CD4-positive, alpha-beta T cell treated with Interferon alpha-2 for 1 hour (primary cell): ENCODE measurements around the gene EXO1.
"Not testable (repeated sequence)": the region's sequence is repeated elsewhere in the genome, so short reads cannot be mapped to it uniquely, and the experiment has no call there.

Experiments
- DNase-seq, 2 donors: peaks; one replicate each; pipeline ENCODE4 v3.0.0-alpha.2; 2020 to 2022

The EXO1 gene

GRCh38 chr1:241847796-241848685 is at the start of gene EXO1:
TSS of gene EXO1 (plus strand) at chr1:241848204. CDS start at chr1:241850426, 2,222 bp downstream.
- peak; percentile 89 to 90 for DNase-seq

DNA sequence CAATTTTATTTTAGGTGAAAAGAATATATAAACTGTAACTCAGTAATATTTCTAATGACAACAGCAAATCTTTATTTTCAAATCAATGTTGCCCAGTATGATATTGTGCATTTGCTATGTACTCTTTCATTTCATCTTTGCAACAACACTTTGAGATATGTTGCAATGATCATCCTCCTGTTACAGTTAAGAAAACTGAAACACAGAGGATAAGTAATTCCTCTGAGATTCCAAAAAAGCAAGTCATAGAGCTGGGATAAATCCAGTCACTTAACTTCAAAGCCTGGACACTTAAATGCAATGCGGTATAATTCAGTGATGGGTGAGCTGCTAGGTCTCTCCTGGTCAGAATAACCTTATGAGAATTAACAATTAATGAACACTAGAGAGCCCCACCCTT is 48.6 kb upstream of the EXO1 start:
- no peak for DNase-seq

- no peak for DNase-seq
These were observed 47.4 kb upstream of the EXO1 start for GRCh38 chr1:241800640-241801039.

DNA sequence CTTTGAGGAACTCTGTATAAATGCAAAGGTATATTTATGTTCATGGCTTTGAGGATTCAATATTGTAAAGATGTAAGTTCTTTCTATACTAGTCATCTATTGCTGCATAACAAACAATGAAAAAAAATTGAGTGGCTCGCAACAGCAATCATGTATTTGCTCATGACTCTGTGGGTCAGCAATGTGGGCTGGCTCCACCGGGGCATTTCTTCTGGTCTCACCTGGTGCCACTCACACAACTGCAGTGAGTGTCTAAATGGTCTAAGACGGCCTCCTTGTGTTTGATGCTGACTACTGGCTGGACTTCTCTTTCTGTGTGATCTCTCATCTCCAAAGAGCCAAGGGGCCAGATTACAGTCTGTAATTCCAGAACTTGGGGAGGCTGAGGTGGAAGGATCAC is 45.1 kb upstream of the EXO1 start:
- DNase-seq: no peak

DNA sequence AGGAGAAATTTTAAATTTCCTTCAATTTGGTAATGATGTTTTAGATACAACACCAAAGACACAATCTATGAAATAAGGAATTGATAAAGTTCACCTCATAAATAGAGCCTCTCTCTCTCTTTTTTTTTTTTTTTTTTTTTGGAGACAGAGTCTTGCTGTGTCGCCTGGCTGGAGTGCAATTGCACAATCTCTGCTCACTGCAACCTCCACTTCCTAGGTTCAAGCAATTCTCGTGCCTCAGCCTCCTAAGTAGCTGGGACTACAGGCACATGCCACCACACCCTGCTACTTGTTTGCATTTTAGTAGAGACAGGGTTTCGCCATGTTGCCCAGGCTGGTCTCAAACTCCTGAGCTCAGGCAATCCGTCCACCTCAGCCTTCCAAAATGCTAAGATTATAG is 43.3 kb upstream of the EXO1 start:
- DNase-seq: not testable (repeated sequence)

DNA sequence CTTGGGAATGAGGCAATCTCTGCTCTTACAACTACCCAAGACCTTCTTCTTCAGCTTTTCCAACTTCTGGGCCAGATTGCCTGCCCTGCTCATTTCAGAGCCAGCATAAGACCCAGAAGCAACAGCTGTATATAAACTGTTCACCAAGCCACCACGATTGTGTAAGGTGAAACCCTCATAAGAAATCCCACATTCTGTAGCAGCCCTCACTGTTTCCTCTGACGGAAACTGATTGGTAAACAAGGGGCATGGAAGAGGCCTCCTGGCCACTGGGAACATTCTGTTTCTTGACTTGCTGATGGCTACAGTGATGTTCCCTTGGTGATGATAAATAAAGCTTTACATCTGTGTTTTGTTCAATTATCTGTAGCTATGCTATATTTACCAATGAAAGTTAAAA is 39.7 kb upstream of the EXO1 start:
- DNase-seq: no peak

GRCh38 chr1:241810769-241811405 is 37.1 kb upstream of the EXO1 start:
- DNase-seq: no peak

- no peak for DNase-seq
These were observed 34.2 kb upstream of the EXO1 start for GRCh38 chr1:241813768-241814320.

DNA sequence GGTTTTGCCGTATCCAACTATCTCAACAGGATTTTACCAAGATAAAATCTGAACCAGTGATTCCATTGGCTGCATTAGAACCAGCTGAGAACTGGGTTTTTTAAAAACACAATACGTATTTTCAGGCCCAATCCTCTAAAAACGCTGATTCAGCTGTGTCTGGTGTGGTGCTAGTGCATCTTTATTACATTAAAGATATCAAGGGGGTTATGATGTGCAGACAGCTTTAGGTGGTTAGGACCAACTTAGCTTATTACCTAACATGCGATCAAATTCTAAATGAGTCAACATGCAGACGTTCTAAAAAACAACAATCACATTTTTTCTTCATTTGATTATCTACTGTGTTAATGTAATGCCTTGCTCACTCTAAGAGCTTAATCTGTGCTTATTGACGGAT is 32.0 kb upstream of the EXO1 start:
- DNase-seq: no peak

DNA sequence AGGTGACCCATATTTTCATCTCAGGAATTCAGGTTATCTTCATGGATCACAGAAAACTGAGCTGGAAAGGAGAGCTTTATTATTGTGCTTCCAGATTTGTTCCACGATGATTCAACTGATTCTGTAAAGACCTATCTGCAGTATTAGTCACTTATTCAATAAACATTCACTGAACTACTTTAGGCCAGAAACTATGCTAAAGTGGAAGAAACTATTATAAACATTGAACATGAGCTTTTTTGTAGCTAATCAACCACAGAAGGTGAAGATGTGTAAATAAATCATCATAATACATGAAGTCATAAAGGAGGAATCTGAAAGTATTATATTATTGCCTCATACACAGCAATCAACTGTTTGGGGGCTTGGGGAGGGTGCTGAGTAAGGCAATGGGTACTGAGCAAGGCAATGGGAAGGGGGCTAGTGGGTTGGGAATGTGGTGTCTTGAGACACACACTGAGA is 30.6 kb upstream of the EXO1 start:
- DNase-seq: no peak

GRCh38 chr1:241817956-241818612 is 29.9 kb upstream of the EXO1 start:
- DNase-seq: no peak

GRCh38 chr1:241819340-241819866 is 28.6 kb upstream of the EXO1 start:
- no peak for DNase-seq

DNA sequence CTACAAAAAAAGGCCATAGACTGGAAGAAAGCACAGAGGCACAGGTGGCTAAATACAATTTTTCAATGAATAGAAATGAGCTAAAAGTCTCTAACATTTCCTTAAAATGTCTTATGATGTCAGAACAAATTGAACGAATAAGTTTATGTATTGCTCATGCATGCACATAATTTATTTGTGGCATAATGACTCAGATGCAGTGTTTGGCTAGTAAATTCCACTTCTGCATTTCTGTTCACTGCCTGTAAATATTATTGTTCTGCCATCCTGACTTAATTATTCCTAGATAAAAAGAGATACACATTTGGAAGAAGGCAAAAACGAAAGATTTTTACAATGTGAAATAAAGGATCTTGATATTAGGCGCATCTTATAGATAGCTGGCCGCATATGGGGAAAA is 26.6 kb upstream of the EXO1 start:
- DNase-seq: no peak

- DNase-seq: no peak
These were observed 25.2 kb upstream of the EXO1 start for GRCh38 chr1:241822846-241823245.

GRCh38 chr1:241823925-241824324 is 24.1 kb upstream of the EXO1 start:
- no peak for DNase-seq

GRCh38 chr1:241825581-241825980 is 22.4 kb upstream of the EXO1 start:
- DNase-seq: no peak

- DNase-seq: not testable (repeated sequence)
These were observed 21.4 kb upstream of the EXO1 start for GRCh38 chr1:241826613-241827012.

DNA sequence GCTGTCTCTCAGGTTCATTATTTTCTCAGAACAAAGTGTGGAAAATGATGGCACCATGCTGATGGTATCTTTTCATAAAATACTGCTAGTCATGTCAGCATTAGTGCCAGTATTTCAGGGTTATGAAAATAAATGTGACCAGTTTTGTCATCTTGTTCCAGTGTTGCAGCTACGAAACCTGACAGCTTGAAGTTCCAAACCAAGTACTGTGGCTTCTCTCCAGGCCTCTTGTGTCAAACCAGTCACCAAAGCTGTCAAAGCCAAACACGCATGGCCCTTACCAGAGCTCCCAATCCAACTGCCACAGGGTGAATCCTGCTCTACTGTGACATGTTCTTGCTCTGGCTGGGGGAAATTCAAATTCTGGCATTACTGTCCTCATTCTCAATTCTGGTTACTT is 20.7 kb upstream of the EXO1 start:
- no peak for DNase-seq

DNA sequence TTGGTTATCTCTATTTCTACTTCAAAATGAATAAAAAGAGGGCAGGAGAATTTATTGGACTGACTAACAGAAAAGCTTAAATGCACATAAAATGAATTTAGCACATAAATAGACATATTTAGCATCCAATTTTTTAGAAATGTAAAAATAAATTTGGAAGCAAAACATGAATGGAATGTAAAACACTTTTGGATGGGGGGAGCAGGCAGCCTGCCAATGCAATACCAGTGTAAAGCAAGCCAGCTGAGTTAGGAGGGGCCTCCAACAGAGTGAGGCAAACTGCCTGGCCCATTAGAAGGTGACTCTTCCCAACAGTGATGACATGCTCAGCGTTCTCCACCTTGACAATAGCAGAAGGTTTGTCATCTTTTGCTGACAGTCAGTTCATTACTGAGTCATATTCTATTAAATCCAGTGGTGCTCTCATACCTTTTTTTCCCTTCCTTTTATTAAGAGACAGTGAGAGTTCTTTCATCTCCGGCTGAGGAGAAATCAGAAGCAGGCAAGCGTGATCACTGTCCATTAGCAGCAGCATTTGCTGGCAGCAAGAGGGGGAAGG is 19.5 kb upstream of the EXO1 start:
- no peak for DNase-seq

DNA sequence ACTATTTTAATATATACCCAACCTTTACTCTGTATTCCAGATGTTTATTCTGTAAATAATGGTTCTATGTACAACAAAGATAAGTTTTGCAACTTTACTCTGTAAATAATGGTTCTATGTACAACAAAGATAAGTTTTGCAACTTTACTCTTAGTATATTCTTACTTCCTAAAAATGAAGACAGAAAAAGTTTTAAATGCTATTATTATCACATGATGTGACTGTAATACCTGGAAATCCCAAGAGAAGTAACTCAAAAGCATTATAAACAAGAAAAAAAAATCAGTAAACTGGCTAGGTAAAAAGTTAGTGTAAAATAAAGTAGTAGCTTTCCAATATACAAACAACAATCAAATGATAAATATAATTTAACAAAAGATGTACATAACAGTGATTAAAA is 18.5 kb upstream of the EXO1 start:
- no peak for DNase-seq

DNA sequence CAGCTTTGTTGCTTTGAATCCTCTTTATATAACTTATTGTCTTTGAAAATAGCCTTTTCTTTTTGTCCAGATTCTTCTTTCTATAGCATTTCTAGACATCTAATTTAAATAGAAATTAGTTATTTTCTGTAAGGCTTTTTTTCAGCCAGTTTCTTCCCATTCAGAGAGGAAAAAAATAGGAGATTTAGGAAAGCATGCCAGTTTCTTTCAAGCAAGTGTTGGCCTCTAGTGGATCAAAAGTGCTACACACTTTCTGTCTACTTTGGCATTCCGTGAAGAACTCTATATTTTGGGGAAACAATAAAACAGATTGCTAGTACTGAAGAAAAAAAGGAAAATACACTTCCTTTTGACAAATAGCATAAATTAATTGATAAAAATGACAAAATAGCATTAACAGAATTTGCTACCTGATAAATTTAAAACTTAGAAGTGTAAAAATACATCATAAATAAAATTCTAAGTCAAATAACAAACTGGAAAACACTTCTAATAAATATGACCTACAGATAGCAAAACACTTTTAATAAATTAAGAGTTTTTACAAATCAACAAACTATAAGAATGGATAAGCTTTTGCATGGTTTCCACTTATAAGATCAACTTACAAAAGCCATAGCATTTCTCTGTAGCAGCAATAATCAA is 13.1 kb upstream of the EXO1 start:
- DNase-seq: no peak

DNA sequence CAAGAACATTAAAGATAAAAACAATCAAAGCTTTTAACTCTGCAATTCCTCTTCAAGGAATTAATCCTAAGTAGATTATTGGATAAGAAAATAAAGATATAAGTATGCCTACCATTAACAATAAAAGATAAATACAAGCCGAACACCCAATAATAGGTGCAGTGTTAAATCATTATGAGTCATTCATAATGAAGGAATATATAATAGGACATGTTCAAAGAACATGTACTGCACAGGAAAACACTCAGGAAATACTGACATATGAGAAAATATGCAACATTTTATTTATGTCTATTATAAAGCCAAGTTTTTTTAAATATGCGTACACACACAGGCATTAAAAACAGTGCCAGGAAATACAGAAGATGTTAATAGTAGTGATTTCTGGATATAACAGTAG is 11.1 kb upstream of the EXO1 start:
- no peak for DNase-seq
